HS-5 (cell line): ENCODE data around the gene EMILIN2.
"Not testable (repeated sequence)": the region's sequence is repeated elsewhere in the genome, so short reads cannot be mapped to it uniquely, and the experiment has no call there.

Source experiments
- DNase-seq: peaks from one replicate; pipeline ENCODE4 v3.0.0-alpha.2; 2012; ENCODE audit warnings: low read depth

EMILIN2 gene

DNA sequence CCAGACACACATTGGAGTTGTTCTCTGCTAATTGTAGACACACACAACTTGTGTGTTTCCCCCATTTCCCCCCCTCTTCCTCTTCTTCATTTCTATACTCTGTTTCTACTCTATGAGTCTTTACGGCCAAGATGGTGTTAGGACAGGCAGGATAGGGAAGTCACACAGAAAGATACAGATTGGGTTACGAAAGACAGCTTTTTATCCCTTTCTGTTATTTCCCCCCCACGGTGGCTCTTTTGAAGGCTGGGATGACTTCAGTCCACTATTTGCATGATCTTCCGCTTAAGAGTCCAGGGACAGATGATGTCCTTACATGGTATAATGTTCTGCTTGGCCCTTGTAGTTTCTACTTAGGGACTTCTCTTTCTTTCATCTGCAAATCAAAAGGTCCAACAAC lies 1.6 kb upstream of the EMILIN2 start:
- DNase-seq: no peak

DNA sequence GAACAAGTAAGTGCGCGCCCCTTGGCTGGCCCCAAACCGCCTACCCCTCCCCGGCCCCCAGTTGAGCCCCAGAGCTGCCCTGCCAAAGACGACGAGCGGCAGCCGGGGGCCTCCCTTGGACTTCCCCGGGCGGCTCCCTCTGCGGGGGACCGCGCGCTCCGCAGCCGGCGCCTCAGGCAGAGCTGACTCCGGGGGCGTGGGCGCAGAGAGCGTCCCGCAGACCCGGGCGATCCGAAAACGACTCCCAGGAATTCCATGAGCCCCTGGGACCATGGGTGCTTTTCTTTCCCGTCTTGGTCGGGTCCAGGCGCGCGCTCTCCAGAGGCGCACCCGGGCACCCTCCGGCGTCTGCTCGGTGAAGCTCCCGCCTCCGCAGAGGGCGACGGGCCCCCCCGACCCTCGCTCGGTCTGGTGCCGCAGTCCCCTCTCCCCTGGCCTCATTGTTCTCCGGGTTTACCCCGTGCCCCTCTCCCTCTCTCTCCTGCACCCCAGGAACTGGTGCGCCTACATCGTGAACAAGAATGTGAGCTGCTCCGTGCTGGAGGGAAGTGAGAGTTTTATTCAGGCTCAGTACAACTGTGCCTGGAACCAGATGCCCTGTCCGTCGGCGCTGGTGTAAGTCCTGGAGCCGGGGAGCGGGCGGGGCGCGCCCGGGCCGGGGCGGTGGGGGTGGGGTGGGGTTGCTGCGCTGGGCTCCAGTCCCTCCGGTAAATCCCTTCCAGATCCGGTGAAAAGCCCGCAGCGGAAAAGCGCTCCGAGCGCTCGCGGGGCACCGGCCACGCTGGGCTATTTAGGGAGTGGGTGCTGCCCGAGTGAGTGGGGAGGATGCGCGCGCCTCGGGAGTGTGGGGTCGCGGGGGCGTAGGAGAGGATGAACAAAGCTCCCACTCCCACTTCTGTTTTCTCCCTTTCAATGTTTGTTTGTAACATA lies 776 bp downstream of the EMILIN2 start:
- DNase-seq: no peak

DNA sequence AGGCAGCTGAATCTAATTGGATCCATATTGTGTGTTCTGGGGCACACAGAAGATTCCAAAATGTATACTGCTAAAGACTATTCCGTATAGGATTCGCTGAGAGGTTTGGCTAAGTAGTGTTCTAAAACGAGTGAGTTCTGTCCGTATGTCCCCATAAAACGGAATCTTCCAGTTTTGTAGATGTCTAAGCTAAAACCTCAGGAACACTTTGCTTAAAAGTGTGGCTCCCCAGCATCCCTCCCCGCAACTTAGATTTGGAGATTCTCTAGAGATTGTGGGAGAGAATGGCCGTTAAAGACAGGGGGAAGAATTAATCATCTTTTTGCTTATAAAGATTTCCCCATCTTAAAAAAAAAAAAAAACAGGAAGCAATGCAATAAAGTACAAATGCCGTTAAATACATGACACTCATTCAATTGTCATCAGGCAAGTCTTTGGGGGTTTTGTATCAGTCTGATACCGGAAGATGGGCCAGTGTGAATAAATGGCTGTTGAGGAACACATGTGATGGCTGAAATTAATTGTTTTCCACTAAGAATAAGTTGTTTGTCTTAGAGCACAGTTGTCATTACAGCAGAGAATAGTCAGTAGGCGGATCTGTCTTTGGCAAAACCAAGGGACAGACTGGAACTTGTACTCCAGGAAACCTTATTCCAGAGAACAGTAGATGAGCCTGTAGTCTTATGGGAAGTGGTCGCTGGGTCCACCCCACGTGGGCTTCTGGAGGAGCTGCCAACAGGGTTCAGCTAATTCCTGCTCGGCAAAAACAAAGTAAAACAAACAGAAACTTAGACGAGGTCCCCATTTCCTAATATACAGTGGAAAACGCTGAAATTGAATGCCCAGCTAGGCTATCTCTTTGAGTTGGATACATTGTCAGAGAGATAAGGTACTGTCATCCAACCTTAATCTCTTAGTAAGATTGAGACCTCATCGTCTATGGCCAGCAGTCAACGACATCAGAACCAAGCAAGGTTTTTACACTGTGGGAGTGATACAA lies 1.7 kb downstream of the EMILIN2 start:
- no peak for DNase-seq

DNA sequence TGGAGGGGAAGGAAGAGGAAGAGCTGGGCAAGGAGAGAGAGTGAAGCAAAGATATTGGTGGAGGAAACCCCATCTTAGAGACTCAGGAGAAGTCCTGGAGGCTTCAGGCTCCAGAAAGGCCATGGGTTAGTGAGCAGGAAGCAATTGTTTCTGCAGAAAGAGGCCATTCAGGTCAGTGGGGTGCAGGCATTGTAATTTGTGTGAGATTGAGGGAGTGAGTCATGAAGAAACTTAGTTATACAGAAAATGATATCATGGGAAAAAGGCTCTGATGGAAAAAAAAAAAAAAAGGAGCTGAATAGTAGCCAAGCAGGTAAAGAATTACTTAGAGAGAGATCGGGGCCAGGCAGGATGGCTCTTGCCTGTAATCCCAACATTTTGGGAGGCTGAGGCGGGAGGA lies 4.0 kb downstream of the EMILIN2 start:
- no peak for DNase-seq

DNA sequence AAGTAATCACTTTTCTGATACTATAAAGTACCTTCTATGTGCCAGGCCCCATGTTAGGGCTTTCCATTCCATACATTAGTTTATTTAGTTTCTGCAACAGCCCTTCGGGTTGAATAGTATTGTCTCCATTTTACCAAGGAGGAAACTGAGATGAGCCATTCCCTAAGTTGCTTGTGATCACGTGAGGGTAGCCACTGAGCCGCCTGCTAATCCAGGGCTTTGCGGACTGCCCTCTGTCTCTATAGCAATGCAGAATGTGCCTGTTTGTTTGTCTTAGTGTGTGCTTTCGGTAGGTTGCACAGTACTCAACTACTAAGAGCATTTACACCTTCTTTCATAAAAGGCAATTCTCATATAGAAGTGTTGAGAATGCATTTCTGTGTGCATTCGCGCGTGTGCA lies 5.0 kb downstream of the EMILIN2 start:
- DNase-seq: no peak

DNA sequence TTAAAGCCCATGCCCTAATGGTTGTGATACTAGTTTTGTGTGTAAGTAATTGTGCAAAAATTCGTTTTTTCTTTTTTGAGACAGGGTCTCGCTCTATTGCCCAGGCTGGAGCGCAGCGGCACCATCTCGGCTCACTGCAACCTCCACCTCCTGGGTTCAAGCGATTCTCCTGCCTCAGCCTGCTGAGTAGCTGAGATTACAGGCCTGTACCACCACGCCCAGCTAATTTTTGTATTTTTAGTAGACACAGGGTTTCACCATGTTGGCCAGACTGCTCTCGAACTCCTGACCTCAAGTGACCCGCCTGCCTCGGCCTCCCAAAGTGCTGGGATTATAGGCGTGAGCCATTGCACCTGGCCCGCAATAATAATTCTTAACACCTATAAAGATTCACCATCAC lies 5.7 kb downstream of the EMILIN2 start:
- not testable (repeated sequence) for DNase-seq

DNA sequence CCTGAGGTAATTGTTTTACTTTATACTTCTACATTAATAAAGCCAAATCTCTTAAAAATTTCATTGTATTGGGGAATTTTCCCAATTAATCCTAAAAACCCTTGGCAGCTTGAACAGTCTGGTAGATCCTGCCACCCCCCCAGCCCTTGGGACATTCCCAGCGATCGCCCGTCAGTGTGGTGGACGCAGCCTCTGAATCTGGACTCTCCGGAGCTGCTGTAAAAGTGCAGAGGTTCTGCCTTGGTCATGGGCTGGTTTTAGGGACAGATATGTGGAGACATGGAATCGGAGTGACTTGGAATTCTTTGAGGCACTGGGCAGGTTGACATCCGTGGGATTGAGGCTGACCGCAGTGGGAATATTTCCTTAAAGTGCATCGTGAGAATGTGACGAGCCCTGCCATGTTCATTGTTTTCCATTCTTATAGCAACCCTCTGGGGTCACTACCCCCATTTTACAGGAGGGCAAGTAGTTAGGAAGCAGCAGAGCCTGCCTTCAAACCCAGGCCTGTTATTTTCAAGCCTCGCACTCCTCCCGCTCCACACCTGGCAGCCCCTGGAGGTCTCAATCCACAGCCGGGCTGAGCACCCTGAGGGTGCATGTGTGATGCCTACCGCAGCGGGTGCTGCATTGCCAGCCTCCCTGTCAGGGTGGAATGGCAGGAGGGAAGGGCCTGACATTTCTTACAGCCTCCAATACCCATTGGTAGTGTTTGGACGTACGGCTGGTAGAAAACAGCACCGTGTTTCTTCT lies 6.5 kb downstream of the EMILIN2 start:
- no peak for DNase-seq

DNA sequence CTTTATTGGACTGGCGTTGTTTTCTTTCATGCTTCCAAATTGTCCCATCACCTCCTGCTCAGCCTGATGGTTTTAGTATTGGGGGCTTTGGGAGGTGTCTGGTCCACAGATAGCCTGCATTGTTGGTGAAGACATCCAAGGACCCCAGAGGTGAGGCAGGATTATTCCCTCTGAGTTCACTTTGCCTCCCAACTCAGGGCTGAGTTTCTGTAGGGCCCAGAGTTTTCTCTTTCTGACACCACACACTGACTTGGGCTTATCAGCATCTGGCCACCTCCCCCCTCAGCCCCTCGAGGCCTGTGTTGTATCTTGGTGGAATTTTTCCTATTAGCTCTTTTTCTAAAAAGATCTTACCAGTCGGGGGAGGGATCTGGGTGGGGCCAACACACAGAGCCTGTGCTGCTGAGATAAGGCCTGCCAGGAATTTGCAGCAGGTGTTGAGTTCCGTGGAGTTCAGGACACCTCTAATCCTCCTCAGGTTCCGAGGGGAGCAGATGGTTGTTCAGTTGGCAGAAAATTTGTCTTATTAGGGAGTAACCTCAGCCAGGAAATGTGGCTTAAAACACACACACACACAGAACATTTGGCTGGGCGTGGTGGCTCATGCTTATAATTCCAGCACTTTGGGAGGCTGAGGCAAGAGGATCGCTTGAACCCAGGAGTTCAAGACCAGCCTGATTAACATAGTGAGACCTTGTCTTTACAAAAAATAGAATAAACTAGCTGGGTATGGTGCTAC lies 7.3 kb downstream of the EMILIN2 start:
- no peak for DNase-seq

DNA sequence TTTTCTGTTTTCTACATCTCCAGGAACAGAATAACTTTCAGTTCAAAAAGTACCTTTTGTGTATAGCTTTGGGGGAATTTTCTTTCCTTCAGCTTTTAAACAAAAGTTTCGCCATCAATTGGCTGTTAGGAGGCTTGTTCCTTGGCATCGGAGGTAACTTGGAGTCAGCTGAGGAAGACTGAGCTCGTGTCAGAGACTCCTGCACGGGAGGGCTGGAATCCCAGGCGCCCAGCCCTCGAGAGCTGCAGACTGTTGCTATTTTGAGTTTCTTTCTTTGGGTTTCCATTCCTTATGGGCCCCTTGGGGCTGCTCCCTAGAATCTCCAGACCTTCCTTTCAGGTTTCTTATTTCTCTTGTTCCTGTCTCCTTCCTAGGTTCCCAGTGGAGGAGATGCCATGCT lies 8.1 kb downstream of the EMILIN2 start:
- no peak for DNase-seq

DNA sequence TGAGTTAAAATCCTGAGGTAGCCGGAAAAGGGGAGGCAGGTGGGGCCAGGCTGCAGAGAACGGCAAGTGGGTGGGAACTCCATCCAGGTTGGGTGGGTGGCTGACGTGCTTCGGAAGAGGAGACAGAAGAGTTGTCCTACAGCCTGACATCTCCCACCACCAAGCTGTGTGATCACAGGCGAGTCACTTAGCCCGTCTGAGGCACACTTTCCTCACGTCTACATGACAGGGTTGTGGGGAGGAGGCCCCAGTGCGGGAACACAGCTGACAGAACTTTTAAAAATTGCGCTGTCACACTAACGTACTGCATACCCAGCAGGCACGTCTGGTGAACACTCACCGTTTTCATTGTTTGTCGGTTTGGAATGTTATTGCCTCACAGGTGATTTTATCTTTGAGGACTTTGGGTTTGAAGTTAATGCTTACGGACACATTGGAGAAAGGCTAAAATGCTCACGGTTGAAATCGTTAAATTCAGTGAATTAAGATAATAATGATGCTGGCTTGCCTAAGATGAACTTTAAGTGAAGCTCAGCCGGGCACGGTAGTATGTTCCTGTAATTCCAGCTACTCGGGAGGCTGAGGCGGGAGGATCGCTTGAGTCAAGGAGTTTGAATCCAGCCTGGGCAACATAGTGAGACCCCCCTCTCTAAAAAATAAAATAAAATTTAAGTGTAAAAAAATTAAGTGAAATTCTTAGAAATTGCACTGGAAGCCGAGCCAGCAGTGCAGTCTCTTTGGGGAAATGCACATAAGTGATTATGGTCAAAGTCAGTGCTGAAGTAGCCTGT lies 8.9 kb downstream of the EMILIN2 start:
- no peak for DNase-seq

DNA sequence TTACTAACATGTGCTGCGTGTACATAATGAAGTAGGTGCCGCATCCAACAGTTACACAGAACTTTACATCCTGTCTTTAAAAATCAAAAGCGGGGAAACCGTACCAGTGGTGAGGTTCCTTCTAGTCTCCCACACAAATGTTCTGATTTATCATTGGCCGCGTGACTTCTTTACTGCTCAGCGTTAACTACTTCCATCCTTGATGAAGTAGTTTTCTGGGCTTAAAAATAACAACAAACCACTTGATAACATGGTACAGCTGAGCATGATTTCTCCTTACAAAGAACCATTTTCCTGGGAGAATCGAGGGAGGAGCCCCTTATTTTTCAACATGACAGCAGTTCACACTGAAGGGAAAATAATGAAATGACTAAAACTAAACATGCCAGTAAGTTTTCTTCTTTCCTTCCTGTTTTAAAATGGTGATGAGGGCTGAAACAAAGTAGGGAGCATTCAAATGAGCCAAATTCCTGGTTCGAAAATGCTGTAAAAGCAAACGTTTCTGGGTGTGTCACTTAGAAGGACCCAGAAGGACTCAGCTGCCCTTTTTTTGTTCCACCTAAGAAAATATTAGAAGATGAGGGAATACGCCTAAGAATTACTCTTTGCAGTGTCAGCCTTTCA lies 9.9 kb downstream of the EMILIN2 start:
- DNase-seq: no peak

DNA sequence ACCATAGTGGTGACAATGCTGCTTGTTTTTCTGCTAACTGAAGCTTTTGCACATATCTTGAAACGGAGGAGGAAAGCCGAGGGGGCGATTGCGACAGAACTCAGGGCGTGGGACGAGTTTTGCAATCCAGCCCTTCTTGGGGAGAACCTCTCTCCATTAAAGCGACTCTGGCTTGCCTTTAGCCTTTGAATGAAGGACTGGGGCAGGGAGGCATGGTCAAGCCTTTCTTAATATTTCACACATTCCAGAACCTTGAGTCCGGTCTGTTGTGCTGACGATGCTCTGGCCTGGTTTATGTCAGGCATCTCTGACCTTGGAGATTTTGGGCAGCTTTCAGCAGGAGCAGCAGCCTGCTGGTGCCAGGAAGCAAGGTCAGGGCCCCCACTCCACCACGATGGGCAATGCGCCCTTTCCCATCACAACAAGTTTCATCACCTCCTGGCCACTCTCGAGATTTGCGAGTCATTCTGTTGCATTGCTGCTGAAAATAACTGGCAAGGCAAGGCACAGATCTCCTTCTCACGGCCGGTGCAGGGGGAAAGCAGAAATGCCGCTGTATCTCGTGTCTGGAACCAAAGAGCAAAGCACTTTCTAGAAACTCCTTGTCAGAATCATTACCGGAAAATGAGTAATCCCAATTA lies 10.8 kb downstream of the EMILIN2 start:
- no peak for DNase-seq

DNA sequence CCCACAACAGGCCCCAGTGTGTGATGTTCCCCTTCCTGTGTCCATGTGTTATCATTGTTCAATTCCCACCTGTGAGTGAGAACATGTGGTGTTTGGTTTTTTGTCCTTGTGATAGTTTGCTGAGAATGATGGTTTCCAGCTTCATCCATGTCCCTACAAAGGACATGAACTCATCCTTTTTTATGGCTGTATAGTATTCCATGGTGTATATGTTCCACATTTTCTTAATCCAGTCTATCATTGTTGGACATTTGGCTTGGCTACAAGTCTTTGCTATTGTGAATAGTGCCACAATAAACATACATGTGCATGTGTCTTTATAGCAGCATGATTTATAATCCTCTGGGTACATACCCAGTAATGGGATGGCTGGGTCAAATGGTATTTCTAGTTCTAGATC lies 13.6 kb downstream of the EMILIN2 start:
- DNase-seq: not testable (repeated sequence)

DNA sequence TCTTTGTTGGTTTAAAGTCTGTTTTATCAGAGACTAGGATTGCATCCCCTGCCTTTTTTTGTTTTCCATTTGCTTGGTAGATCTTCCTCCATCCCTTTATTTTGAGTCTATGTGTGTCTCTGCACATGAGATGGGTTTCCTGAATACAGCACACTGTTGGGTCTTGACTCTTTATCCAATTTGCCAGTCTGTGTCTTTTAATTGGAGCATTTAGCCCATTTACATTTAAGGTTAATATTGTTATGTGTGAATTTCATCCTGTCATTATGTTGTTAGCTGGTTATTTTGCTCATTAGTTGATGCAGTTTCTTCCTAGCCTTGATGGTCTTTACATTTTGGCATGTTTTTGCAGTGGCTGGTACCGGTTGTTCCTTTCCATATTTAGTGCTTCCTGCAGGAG lies 17.2 kb downstream of the EMILIN2 start:
- not testable (repeated sequence) for DNase-seq

DNA sequence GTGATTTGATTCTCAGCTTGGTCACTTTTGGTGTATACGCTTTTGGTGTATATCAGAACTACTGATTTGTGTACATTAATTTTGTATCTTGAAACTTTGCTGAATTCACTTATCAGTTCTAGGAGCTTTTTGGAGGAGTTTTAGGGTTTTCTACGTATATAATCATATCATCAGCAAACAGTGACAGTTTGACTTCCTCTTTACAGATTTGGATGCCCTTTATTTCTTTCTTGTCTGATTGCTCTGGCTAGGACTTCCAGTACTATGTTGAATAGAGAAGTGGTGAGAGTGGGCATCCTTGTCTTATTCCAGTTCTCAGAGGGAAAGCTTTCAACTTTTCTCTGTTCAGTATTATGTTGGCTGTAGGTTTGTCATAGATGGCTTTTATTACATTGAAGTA lies 19.7 kb downstream of the EMILIN2 start:
- DNase-seq: not testable (repeated sequence)

DNA sequence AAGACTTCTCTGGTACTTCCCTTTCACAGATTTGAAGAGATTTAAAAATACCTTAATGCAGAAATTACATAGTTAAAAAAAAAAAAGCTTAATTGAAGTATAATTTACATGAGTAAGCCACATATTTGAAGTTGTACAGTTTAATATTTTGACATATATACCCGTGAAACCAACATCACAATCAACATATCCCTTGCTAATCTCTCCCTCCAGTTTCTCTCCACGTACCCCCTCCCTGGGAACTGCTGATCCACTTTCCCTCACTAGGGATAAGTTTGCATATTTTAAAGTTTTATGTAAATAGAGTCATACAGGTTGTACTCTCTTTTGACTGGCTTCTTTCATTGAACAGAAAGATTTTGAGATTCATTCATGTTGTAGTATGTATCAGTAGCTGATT lies 22.4 kb downstream of the EMILIN2 start:
- no peak for DNase-seq

DNA sequence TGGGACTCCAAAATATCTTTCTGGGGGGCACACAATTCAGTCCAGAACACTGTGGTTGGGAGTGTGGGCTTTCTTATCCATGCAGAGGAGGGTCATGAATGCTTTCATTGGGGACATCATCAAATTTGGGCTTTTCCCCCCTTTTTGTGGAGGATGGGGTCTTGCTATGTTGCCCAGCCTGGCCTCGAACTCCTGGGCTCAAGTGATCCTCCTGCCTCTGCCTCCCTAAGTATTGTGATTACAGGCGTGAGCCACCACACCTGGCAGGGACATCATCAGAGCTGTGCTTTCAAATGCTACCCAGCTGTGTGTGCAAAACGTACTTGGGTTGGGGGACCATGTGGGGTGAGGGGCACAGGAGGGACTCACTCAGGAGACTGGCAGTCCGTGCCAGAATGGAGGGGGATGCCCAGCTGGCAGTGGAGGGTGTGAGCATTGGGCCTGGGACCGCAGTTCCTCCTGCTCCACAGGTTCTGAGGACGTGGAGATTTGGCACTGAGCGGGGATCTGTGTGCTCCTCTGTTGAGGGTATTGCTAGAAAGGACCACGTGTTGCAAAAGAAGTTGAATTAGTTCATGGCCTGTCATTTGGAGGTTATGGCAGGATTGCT lies 24.4 kb downstream of the EMILIN2 start:
- no peak for DNase-seq

DNA sequence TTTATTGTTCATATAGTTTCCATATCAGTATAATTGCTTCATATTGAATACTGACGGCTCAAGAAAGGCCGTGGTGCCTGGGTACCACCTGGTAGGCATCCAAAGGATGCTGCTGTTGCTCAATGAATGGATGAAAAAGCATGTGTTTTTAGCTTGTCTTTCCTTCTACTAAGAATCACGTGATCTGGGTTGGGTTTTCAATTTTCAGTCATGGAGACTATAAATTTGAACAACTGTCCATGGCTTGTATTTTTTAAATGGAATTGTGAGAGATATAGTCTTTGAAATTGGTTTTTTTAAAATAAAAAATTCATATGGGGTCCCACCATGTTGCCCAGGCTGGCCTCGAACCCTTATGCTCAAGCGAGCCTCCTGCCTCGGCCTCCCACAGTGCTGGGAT lies 25.3 kb downstream of the EMILIN2 start:
- DNase-seq: no peak

DNA sequence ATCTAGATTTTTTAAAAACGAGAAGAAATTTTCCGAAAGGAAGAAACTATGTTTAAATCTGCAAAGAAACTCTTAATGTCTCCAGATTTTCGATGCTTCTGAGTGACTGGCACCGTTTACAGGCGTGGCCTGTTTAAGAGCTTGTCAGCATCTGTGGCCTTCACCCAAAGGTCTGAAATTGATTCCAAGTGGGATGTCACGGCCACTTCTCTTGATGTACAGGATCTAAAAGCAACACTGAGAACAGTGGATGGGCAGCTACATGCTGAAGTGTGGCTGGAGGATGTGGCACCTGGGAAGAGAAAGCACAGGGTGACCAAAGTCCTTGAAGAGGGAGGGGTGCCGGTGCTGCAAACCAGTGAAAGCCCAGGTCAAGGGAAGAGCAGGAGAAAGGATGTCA lies 28.0 kb downstream of the EMILIN2 start:
- no peak for DNase-seq
